GM12892 (cell line): ENCODE results near the gene PTGS2.

ENCODE experiments used
- POLR2A ChIP-seq: IDR thresholded peaks from 2 replicates; pipeline ENCODE4 v1.6.1; 2011; ENCODE audit warnings: low read depth, low read length, control low read depth
- POLR2AphosphoS5 ChIP-seq: IDR thresholded peaks from 2 replicates; pipeline ENCODE4 v1.6.1; 2011; ENCODE audit warnings: low read depth, low read length, control low read depth
- TAF1 ChIP-seq: IDR thresholded peaks from 2 replicates; pipeline ENCODE4 v1.6.1; 2011; ENCODE audit warnings: low read depth, mild to moderate bottlenecking, control low read depth, low read length, borderline replicate concordance

DNA sequence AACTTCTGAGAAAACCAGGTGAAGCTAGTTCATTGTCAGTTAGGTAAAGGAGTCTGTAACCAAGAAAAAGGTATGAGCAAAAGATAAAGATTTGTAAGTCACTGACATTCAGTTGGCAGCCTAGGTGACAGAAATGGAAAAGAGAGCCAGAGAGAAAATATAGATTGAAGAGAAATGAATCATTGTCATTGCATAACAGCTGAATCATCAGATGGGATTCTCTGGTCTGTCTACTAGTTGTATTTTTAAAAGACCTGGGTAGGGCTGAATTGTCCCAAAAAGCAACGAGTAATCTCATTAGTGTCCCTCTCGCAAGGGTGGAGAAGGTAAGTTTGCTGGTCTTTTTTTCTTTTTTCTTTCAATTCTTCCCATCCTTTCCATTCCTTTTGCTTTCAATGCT lies 36.6 kb downstream of the PTGS2 start:
- TF ChIP-seq POLR2A = no peak
- TF ChIP-seq POLR2AphosphoS5 = no peak
- TF ChIP-seq TAF1 = no peak
